Prostate gland (tissue), 2 donors: Measurements from ENCODE around the gene ASIC4. TPM values are rescaled to one million over a fixed set of nuclear protein-coding genes. Genes with fewer than 3 reads are reported as not detected.

Source experiments
- DNase-seq: peaks from one replicate; pipeline ENCODE4 v3.0.0-alpha.2; 2019; ENCODE audit warnings: low spot score
- H3K27ac ChIP-seq, 2 donors: fragments of 200-600 bp; sonication (generic); 2 replicates each; pipeline ENCODE4 v1.5.1; 2017 to 2019
- H3K27me3 ChIP-seq: fragments of 200-600 bp; sonication (generic); replicated peaks from 2 replicates; pipeline ENCODE4 v1.5.1; 2019; ENCODE audit not compliant: insufficient read depth
- H3K36me3 ChIP-seq, 2 donors: fragments of 200-600 bp; sonication (generic); 1 replicate in 1 of 2; 2 replicates in 1 of 2; pipeline versions ENCODE4 v1.5.1 to v1.8.1; 2017 to 2019
- H3K4me1 ChIP-seq: fragments of 200-600 bp; sonication (generic); replicated peaks from 2 replicates; pipeline ENCODE4 v1.5.1; 2019
- H3K4me3 ChIP-seq, 2 donors: fragments of 200-600 bp; sonication (generic); 2 replicates each; pipeline ENCODE4 v1.5.1; 2017 to 2019
- H3K9me3 ChIP-seq: fragments of 200-600 bp; sonication (generic); 2 replicates; pipeline ENCODE4 v1.5.1; 2017
- POLR2A ChIP-seq: fragments of 450-650 bp; IDR thresholded peaks from one replicate; pipeline ENCODE4 v1.6.1; 2016; ENCODE audit warnings: antibody characterized with exemption, mild to moderate bottlenecking
- POLR2AphosphoS5 ChIP-seq: sonication (generic); formaldehyde crosslinking; IDR thresholded peaks from one replicate; pipeline ENCODE4 v1.6.1; 2017; ENCODE audit warnings: antibody characterized with exemption
- WGBS: methylation state at CpG from one replicate; pipeline ENCODE4 v1.1.5; 2018; 5-methylcytosine and 5-hydroxymethylcytosine counted together
- intact Hi-C: fragments of 100-400 bp; cut with DNase I; formaldehyde crosslinking; loops from one replicate; pipeline ENCODE4 v1.14.2; 2022
- total RNA-seq, 2 donors: library from RNA; depleted of rRNA; stranded (reverse); fragments of >200 nt; gene quantifications; one replicate each; pipeline ENCODE4 v1.1.0, GENCODE V29; 2016
- TF ChIP-seq, protein P1 (sequence below), 4 experiments: fragments of 200-600 bp in 2 of 4; fragments of 450-650 bp in 2 of 4; sonication (generic) in 2 of 4; IDR thresholded peaks; 1 replicate in 3 of 4; 2 replicates in 1 of 4; pipeline ENCODE4 v1.5.1; 2016 to 2019; ENCODE audit warnings: antibody characterized with exemption in 4 of 4, mild to moderate bottlenecking in 2 of 4, moderate library complexity in 2 of 4

The ASIC4 gene
- total RNA-seq, 2 donors from 2014 or later = 0.09 to 0.45 TPM

DNA sequence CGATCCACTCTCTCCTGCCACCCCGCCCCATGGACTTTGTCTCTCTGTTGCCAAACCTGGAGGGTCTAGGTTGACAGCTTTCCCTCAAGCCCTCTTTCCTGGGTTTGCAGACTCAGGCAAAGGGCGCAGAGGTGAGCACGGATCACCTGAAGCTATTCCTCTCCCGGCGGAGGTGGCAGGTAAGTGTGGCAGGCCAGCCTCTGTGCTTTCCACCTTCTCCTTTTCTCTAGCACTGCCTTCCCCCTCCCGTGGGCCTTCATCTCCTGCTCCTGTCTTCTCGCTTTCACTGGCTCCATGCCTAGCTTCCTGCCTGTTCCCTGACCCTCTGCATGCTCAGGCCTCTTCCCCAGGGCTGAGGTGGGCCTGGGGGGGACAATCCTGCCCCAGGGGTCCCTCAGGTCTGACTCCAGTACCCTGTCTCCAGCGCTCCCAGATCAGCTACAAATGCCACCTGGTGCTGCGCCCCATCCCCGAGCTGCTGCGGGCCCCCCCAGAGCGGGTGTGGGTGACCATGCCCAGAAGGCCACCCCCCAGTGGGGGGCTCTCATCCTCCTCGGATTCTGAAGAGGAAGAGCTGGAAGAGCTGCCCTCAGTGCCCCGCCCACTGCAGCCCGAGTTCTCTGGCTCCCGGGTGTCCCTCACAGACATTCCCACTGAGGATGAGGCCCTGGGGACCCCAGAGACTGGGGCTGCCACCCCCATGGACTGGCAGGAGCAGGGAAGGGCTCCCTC, 31.4 kb upstream of the ASIC4 start:
- H3K36me3 ChIP-seq = no peaks in the 10 kb centered on the region
- H3K27me3 ChIP-seq = peaks cover 4% of the 10 kb centered on the region
- H3K4me1 ChIP-seq = peaks cover 6% of the 10 kb centered on the region
- no peak overlapping the region for H3K27ac ChIP-seq
- DNase-seq = no peak
- no peaks in the 10 kb centered on the region for H3K9me3 ChIP-seq
- TF ChIP-seq POLR2AphosphoS5 = no peak
- TF ChIP-seq, protein P1, sequence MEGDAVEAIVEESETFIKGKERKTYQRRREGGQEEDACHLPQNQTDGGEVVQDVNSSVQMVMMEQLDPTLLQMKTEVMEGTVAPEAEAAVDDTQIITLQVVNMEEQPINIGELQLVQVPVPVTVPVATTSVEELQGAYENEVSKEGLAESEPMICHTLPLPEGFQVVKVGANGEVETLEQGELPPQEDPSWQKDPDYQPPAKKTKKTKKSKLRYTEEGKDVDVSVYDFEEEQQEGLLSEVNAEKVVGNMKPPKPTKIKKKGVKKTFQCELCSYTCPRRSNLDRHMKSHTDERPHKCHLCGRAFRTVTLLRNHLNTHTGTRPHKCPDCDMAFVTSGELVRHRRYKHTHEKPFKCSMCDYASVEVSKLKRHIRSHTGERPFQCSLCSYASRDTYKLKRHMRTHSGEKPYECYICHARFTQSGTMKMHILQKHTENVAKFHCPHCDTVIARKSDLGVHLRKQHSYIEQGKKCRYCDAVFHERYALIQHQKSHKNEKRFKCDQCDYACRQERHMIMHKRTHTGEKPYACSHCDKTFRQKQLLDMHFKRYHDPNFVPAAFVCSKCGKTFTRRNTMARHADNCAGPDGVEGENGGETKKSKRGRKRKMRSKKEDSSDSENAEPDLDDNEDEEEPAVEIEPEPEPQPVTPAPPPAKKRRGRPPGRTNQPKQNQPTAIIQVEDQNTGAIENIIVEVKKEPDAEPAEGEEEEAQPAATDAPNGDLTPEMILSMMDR (IDR thresholded peaks at IDR 0.05) = no peak
- TF ChIP-seq POLR2A = no peak
- no peak overlapping the region for H3K4me3 ChIP-seq
- WGBS = 80% methylated on average over 17 of the region's 17 CpGs
- intact Hi-C loops = no loop called here

DNA sequence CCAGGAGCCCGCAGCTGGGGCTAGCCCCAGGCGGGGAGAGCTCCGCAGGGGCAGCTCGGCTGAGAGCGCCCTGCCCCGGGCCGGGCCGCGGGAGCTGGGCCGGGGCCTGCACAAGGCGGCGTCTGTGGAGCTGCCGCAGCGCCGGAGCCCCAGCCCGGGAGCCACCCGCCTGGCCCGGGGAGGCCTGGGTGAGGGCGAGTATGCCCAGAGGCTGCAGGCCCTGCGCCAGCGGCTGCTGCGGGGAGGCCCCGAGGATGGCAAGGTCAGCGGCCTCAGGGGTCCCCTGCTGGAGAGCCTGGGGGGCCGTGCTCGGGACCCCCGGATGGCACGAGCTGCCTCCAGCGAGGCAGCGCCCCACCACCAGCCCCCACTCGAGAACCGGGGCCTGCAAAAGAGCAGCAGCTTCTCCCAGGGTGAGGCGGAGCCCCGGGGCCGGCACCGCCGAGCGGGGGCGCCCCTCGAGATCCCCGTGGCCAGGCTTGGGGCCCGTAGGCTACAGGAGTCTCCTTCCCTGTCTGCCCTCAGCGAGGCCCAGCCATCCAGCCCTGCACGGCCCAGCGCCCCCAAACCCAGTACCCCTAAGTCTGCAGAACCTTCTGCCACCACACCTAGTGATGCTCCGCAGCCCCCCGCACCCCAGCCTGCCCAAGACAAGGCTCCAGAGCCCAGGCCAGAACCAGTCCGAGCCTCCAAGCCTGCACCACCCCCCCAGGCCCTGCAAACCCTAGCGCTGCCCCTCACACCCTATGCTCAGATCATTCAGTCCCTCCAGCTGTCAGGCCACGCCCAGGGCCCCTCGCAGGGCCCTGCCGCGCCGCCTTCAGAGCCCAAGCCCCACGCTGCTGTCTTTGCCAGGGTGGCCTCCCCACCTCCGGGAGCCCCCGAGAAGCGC, 30.6 kb upstream of the ASIC4 start:
- H3K4me1 ChIP-seq = peaks cover 6% of the 10 kb centered on the region
- peaks cover 4% of the 10 kb centered on the region for H3K27me3 ChIP-seq
- no peak for DNase-seq
- WGBS = 54% methylated on average over 41 of the region's 58 CpGs
- no peaks in the 10 kb centered on the region for H3K36me3 ChIP-seq
- intact Hi-C loops = no loop called here
- H3K9me3 ChIP-seq = no peaks in the 10 kb centered on the region
- TF ChIP-seq POLR2A (no peak), POLR2AphosphoS5 (no peak)
- TF ChIP-seq, protein P1 (IDR thresholded peaks at IDR 0.05) = no peak
- H3K4me3 ChIP-seq = peak overlapping the region in 1 of 2 donors; percentile 22
- H3K27ac ChIP-seq = no peak overlapping the region

DNA sequence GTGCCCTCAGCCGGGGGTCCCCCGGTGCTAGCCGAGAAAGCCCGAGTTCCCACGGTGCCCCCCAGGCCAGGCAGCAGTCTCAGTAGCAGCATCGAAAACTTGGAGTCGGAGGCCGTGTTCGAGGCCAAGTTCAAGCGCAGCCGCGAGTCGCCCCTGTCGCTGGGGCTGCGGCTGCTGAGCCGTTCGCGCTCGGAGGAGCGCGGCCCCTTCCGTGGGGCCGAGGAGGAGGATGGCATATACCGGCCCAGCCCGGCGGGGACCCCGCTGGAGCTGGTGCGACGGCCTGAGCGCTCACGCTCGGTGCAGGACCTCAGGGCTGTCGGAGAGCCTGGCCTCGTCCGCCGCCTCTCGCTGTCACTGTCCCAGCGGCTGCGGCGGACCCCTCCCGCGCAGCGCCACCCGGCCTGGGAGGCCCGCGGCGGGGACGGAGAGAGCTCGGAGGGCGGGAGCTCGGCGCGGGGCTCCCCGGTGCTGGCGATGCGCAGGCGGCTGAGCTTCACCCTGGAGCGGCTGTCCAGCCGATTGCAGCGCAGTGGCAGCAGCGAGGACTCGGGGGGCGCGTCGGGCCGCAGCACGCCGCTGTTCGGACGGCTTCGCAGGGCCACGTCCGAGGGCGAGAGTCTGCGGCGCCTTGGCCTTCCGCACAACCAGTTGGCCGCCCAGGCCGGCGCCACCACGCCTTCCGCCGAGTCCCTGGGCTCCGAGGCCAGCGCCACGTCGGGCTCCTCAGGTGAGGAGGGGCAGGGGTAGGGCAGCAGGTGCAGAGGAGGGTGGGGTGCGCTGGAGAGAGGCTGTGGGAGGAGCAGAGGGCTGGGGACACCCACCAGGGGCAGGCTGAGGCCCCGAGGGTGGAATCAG, 29.7 kb upstream of the ASIC4 start:
- Histone ChIP-seq H3K4me1 (peaks cover 6% of the 10 kb centered on the region), H3K27ac (no peak overlapping the region), H3K27me3 (peaks cover 4% of the 10 kb centered on the region), H3K9me3 (no peaks in the 10 kb centered on the region), H3K36me3 (no peaks in the 10 kb centered on the region), H3K4me3 (peak overlapping the region; percentile 1 to 22)
- TF ChIP-seq, protein P1 (IDR thresholded peaks at IDR 0.05) = no peak
- TF ChIP-seq POLR2AphosphoS5 = no peak
- no peak for TF ChIP-seq POLR2A
- 8% methylated on average over 41 of the region's 89 CpGs for WGBS
- intact Hi-C loops = no loop called here
- DNase-seq = no peak

DNA sequence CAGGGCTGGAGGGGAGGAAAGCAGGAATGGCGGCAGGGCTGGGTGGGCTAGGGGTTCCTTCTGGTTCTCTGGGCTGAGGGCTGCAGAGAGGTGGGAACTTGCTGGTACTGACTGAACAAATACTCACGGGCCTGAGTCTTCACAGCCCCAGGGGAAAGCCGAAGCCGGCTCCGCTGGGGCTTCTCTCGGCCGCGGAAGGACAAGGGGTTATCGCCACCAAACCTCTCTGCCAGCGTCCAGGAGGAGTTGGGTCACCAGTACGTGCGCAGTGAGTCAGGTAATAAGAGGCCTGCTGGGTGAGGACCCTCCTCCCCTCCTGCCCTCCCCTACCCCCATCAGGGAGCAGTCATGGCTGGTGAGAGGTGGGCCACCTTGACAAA, 29.1 kb upstream of the ASIC4 start:
- H3K27me3 ChIP-seq = peaks cover 4% of the 10 kb centered on the region
- no peak overlapping the region for H3K27ac ChIP-seq
- H3K4me1 ChIP-seq = peaks cover 6% of the 10 kb centered on the region
- intact Hi-C loops = no loop called here
- WGBS = 91% methylated on average over 12 of the region's 12 CpGs
- TF ChIP-seq, protein P1 (IDR thresholded peaks at IDR 0.05) = no peak
- TF ChIP-seq POLR2AphosphoS5 (no peak), POLR2A (no peak)
- H3K9me3 ChIP-seq = no peaks in the 10 kb centered on the region
- no peaks in the 10 kb centered on the region for H3K36me3 ChIP-seq
- no peak overlapping the region for H3K4me3 ChIP-seq
- no peak for DNase-seq
